ENCODE measurements around the gene RGS10.
A peak's percentile ranks its signal among the peaks of the same experiment; 100 is the strongest.

Gene RGS10

DNA sequence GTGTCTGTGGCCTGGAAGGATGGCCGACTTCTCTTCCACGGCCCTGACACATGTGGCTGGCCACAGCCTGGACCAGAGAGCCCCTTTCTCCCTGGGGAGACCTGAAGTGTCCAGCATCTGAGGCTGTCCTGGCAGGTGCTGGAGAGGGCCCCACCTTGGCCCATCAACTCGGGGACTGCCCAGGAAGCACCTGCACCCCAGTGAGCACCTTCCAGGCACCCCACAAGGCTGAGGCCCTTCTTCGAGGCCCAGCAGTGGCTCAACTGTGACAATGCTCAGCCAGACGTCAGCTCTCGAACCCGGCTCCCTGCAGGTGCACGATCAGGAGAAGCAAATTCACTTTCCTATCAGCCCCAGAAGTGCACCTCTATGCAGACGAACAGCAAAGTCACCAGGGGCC lies 24.3 kb downstream of the RGS10 start:
- DNase-seq (ENCODE audit: low read depth in 2 of 2), result no peak

DNA sequence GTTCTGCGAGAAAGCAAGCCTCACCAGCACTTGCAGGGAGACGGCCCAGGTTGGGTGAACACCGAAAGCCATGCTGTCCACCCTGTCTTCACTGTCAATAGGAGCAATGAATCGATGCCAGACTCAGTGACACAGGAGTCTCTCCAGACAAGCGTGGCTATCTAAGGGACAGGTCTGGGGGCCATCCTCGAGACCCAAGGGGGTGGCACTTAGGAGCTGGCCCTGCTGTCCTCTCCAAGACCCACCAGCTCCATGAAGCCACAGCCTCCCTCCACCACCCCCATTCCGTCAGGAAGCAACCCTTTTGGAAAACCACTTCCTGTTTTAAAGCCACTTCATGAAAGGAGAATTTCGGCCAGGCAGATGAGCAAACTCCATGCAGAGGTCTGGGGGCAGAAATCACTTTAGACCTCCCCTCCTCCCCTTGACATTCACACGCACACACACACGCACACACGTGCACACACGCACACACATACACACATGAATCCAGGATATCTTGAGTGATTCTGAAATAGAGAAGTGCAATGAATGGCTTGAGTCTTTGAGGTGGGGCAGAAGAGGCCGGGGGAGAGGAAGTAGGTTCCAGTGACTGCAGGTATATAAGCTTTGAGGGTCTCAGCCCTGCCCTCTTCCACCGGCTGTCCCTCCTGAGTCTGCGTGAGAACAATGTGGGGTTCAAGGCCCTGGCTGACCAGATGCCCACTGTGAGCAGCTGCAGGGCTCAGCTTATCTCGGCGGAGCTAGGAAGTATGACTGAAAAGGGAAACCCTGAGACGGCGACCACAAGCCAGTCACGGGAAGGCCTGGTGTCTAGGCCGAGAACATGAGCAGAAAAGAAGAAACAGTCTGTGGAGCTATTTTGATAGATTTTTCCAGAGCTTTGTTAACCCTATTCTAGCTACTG lies 25.0 kb downstream of the RGS10 start:
- DNase-seq (ENCODE audit: low read depth in 2 of 2), result peak in 1 of 2 donors; percentile 54

DNA sequence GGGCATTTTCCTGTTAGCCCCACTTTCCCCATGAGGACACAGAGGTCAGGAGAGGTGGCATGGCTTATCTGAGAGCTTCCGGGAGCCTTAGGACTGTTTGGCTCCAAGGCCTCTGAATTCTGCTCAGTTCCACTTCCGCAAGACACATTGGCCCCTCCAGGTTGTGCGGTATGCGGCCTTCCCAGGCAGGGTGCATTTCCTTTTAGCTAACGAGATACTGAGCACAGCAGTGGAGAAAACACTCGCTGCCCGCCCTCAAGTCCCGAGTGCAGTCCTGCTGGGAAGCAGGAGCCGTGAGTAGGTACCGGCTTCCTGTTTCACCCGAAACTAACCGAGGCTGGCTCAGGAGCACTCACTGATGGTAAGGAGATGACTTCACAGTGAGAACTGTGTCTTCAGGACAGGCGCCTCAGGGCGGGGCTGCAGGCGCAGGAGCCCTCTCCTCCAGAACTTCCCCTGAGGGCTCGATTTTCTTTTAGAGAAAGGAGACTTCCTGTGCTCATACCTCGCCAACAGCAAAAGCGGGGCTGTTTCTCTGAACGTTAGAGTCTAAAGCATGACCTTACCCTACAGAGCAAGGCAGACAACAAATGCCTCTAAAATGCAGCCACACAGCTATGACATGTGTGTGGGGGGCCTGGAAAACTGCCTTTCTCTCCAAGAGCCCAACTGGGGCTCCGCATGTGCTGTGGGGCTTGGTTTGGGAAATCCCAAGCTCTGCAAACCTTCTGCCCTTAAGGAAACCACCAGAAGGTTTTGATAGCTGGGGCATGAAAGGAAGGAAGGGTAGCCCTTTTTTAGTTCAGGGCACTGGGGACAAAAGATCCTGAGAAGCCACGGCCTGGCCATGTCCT lies 25.9 kb downstream of the RGS10 start:
- DNase-seq (ENCODE audit: low read depth in 2 of 2), result peak; percentile 53 to 60

DNA sequence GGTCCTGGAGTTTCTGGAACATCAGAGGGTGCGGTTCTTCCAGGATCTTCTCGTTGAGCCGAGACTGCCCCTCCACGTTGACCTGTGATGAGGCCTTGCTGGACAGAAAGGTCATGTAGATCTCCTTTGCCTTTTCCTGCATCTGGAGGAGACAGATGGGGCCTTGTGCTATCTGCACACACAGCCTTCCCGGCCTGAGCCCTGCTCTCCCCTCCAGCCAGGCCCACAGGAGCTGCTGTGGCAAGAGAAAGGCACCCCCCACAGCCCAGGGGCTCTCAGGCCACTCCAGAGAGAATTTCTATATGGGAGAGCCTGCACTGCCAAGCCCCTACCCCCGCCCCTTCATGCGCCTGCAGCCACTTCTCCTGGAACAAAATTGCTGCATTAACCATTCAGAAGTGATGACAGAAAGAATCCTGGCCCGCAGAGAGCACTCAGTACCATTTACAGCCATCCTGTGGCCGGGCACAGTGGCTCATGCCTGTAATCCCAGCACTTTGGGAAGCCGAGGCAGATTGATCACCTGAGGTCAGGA lies 26.9 kb downstream of the RGS10 start:
- no peak for DNase-seq (ENCODE audit: low read depth in 2 of 2)

DNA sequence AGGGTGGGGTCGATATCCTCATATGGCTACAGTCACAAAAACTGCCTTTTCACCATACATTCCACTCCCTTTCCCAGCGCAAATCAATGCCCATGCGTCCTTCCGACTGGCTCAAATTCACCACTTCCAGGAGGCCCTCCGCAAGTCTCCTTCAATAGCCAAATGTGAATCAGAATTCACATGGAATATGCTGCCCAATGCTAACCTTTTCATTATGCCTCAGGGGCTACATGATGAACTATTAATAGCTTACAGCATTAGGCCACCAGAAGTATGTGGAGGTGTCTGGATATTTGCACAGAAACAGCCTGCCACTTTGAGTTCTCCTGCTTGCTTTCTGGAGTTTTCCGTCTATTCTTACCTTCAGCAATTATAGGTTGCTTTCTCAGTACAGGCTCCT lies 27.7 kb downstream of the RGS10 start:
- DNase-seq (ENCODE audit: low read depth in 2 of 2), result no peak

DNA sequence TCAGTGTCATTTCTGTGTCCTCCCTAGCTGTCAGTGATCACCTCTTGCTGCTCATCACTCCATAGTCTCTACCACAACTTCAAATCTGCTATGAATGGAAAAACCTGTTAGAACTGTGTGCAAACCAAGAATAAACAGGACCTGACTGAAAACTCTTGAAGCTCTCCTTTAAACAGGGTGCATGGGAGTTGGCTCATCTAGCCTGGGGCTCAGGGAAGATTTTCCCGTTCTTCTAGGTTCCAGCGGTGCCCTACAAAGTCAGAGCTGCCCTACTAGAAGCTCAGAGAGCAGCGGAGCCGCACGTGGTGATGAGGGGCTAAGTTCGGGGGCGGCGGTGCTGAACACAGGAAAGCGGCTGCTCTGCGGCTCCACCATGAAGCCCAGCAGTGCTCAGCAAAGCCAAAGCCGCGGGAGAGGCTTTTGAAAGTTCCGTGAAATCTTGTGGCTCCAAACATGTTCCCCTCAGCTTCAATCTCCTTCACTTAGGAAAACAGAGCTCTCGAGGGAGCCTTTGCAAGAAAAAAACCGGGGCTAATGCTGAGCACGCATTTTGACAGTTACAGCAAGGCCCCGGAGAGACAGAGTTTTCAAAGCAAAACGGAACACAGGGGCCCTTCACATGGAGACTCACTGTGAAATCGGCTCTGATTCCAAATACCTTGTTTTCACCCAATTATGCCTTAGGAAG lies 30.5 kb downstream of the RGS10 start:
- no peak for DNase-seq (ENCODE audit: low read depth in 2 of 2)

DNA sequence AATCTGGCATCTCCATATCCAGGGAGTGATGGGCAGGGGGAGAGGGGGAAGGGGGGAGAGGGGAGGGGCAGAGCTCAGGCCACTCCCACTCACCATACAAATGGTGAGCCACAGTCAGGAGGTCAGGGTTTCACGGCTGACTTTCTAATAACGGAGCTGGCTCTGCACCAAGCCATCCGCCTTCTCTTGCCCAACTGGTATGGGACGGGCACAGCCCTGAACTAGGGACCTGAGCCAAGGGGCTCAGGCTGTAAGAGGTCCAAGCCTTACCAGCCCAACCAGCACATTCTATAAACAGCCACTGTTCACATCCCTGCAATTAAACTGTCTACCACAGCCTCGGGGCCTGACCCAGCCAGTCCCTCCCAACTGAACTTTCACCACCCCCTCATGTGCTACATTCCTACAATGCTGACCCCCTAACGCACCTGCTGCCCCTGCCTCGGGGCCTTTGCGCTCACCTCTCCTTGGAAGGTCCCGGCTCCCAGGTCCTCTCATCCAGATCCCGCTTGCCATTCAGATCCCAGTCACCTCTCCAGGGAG lies 32.5 kb downstream of the RGS10 start:
- no peak for DNase-seq (ENCODE audit: low read depth in 2 of 2)

DNA sequence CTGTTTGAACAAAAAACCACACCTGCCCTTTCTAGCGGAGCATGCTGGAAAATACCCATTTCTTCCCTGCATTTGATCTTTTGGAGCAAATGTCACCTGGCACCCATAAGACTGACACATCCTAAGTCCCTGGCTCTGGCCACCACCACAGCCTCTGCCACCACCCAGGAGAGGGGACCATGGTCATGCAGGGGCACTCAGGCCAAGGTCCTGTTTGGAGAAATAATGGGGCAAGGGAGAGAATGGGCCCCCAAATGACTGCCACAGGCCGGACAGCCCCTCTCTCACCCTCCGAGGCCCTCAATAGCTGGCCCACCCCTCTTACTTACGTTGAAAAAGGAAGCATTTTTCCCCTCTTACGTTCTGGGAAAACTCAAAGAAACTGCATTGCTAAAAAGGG lies 35.4 kb downstream of the RGS10 start:
- no peak for DNase-seq (ENCODE audit: low read depth in 2 of 2)

DNA sequence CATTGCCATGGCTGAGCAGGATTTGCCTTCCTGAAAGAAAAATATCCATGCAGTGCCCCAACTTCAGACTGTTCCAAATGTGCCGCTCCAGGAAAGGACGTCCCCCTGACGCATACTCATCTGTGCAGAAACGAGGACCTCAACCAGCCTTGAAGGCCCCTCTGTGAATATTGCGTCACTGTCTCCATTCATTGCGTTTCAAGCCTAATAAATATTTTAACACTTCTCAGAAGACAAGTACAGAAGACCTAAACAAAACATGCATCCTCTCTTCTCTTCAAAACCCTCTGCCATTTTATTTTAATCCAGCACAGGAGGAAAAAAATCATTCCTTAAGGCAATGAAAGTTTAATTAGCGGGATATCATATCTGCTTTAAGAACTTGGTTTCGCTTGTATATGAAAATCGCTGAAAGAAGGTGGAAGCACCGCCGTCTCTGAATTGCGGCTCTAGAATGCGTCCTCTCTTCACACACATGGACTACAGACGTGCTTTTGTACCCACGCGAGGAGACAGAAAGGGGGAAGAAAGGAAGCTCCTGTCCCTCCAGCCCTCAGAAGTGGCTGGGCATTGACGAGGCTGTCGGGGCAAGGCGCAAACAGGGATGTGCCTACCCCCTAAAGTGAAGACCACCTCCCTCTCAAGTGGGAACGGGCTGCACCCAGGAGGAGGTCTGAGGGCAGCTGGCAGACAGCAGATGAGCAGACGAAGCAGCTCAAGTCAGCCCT lies 36.8 kb downstream of the RGS10 start:
- DNase-seq (ENCODE audit: low read depth in 2 of 2), result no peak

DNA sequence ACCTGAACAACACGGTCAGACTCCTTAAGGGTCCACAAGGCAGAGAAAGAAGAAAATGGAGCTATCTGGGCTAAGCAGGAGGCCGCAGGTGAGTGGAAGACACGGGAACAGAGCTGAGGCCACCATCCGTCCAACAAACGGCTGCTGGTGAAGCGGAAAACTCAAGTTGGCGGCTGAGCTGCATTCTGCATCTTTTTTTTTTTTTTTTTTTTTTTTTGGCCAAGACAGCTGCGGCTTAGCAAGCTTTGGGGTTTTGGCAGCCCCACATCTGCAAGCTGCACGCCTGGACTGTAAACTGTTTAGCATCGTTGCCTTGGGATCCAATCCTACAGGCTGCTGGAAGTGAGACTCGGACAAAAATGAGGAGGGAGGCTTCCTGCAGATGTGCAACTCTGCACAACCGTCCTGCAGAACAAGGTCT lies 37.4 kb downstream of the RGS10 start:
- no peak for DNase-seq (ENCODE audit: low read depth in 2 of 2)

DNA sequence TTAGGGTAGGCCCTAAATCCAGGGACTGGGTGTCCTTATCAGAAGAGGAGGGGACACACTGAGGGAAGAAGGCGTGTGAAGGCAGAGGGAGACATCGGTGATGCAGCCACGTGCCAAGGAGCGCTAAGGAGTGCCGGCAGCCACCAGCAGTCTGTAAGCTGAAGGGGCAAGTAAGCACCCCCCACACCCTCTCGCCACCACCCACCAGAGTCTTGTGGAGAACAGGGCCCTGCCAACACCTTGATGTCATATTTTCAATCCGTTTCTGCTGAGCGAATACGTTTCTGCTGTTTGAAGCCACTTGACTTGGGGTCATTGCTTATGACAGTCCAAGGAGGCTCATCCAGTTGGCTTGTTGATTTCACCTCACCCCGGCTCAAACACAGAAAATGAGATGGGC lies 37.9 kb downstream of the RGS10 start:
- no peak for DNase-seq (ENCODE audit: low read depth in 2 of 2)

DNA sequence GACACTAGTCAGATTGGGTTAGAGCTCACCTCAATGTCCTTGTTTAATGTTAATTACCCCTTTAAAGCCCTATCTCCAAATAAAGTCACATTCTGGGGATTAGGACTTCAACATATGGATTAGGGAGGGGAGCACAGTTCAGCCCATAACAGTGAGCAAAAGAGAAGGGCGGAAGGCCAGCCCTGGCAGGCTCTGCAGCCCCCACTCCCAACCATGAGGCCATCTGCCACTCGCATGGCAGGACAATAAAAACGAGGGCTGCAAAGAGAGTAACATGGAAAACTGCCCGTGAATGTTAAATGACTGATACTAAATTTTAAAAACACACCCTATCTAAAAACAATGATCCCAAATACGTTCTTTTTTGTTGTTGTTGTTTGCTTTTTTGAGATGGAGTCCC lies 38.7 kb downstream of the RGS10 start:
- no peak for DNase-seq (ENCODE audit: low read depth in 2 of 2)

DNA sequence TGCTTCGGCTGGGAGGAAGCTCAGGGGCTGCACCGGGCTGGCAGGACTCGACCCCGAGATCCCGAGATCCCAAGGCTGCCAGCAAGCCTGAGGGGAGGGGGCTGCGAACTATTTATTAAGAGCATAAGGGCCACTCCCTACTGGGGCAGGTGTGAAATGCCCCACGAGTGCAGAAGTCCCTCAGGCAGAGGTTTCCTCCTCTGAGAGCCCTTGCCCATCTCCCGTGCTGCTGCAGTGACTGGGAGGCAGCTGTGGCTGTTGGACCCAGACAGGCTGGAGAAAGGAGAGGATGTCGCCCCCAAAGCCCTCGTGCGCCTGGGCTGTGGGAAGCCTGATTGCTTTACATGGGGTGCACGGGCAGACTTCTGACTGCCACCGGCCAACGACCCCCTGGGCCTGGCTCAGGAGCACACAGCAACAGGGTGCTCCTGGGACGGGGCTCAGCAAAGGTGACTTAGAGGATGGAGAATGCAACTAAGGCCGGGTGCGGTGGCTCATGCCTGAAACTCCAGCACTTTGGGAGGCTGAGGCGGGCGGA lies 39.8 kb downstream of the RGS10 start:
- DNase-seq (ENCODE audit: low read depth in 2 of 2), result no peak

DNA sequence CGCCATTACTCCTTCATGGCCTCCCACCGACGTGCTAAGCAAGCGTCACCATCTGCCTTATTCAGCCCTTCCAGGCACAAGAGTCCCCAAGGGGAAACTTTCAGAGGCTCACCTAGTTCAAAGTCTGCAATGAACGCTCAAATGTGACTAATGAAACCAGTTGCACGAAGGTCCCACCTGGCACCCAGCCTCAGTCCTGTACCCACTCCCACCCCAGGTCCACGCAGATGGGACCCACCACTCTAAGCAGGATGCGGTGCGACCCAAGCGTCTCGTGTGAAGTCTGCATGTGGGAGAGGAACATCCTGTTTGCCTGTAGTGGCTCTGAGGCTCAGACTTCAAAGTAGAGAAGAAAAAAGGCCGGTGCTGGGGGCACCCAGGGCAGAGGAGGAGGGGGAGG lies 40.3 kb downstream of the RGS10 start:
- peak; percentile 52 to 59 for DNase-seq (ENCODE audit: low read depth in 2 of 2)

DNA sequence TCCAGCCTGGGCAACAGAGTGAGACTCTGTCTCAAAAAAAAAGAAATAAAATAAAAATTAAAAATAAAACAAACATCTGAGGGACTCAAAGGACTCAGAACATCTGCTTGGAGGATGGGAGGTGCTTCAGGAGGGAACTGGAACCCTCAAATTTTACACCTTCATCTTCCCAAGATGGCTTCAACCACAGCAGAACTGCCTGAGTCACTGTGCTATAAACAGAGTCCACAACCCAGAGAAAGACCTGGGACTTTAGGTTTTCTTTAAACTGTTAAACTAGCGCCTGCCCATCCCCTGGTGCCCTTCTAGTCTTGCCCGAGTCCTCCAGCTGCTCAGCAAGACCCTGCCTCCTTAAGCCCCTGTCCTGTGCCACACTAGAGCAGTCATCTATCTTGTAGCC lies 40.8 kb downstream of the RGS10 start:
- DNase-seq (ENCODE audit: low read depth in 2 of 2), result no peak

DNA sequence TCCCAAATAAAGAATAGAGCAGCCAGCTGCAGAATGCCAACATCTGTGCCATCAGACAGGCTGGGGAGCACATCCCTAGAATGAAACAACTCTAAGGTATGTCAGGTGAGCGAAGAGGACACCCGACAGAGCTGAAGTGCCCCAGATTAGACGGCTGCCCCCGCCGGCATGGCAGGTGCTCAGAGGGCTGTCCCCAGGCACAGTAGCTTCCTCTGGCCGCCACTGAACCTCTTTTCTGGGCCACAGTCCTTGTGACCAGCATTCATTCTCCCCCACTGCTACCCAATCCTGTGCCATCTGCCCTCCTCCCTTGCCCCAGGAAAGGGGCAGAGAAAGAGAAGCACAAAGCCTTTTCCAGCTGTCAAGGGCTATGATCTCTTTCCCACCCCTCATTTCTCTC lies 41.7 kb downstream of the RGS10 start:
- no peak for DNase-seq (ENCODE audit: low read depth in 2 of 2)

DNA sequence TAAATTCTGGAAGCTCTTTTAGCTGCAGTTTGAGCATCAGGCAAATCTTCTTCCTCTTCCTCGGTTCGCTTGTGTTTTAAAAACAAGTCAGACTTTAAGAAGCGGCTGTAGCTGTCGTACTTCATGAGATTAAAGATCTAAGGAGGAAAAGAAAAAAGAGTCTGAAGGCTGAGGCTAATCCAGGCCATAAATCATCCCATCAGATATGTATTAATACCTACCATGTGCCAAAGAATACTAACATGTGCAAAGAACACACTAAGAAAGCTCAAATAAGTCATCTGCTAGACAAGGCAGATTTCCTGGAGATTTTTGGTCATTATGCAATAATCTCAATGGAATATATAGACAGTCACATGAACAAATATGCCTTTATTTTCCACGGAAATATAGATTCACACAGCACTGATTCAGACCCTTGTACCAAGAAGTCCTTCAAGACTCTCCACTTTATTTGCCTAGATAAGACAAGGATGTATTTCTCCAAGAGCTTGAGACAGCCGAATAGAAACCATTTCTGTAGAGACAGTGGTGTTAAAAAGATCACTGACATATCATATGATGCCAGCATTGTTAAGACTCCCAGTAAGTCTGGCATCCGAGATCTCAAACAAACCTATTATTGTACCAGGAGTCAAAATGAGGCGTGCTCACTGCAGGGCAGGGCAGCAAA lies 42.3 kb downstream of the RGS10 start:
- no peak for DNase-seq (ENCODE audit: low read depth in 2 of 2)

DNA sequence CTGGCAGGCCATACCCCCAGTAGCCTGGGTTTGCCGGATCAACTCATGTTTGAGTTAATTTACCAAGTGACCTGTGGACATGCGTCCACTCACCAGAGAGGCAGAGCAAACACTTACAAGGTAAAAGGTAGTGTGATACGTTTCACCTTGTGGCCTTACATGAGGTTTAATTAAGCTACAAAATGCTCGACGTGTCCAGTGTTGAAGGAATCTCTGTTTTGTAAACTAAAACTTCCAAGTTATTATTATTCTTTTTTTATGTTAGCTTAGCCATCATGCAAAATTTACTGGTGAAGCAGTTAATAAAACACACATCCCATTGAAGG lies 42.9 kb downstream of the RGS10 start:
- DNase-seq (ENCODE audit: low read depth in 2 of 2), result no peak

DNA sequence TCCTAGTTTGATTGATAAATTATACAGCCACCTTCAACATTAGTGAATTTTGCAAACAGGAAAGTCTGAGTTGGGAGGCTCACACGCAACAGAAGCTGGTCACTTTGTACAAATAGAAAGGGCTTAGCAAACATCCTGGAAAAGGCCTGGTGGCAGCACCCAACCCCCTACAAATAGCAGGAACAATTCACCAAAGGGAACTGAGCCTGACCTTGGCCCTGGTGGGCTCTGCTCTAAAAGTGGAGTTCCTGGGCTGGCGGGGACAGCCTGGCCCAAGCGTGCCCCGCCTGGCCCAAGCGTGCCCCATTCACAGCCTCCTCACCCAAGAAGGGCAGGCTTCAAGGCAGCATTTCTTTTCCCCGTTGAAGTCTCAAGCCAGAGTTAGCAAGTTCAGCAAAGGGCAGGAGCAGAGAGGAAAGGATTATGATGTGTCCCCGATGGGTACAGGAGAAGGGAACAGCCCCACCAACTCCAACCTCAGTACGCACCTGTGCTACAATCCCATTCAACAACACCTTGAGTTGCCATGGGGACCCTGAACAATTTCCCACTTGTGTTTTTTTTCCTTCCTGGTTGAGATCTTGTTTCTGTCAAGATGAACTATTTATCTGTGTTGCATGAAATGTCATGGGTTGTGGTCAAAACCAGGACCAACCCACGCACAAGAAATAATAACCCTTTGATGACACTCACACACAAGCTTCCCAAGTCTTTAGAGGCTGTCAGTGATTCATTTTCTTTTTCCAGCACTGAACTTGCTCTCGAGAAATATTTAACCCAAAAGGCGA lies 43.4 kb downstream of the RGS10 start:
- no peak for DNase-seq (ENCODE audit: low read depth in 2 of 2)

DNA sequence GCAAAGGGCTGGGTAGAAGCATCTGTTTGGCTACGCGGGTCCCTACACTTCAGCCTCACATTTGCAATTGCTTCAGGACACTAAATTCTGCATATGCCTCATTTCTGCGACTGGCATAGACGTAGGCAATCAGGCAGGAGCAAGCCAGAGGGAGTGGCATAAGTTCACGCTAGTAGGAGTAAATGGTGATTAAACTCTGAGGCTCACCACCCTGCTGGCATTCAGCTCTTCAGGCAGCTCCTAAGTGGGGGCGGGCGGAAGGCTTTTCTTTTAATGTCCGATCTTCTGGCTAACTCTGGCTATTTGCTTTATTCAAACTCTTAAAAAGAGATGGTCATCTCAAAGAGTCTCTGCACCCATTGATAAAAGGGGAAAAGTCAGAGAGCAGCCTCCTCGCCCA lies 45.3 kb downstream of the RGS10 start:
- no peak for DNase-seq (ENCODE audit: low read depth in 2 of 2)

All from stimulated activated CD8-positive, alpha-beta memory T cell treated with anti-CD3 and anti-CD28 coated beads, Interleukin-2, amount 100 ng/mL, for 48 hours (primary cell).